Activated CD8-positive, alpha-beta T cell treated with anti-CD3 and anti-CD28 coated beads for 36 hours (primary cell): ENCODE data around the gene POLK. TPM values are rescaled to one million over a fixed set of nuclear protein-coding genes. Genes with fewer than 3 reads are reported as not detected.

ENCODE experiments used
- ATAC-seq: fragments of 200-7000 bp; cut with Tn5 transposase; one replicate; pipeline ENCODE4 v1.10.0; 2021; ENCODE audit warnings: mild to moderate bottlenecking, moderate library complexity
- CTCF ChIA-PET: fragments of 350-600 bp; sonication (Branson Sonifier 250); formaldehyde crosslinking; loops from one replicate; lab custom pipeline; 2021; ENCODE audit warnings: antibody characterized with exemption; lab: Charles Lee
- POLR2A ChIA-PET: fragments of 350-600 bp; sonication (Branson Sonifier 250); formaldehyde crosslinking; loops from one replicate; lab custom pipeline; 2021; ENCODE audit warnings: antibody characterized with exemption; lab: Charles Lee
- DNase-seq: peaks from one replicate; pipeline ENCODE4 v3.0.0-alpha.2; 2020
- H3K27ac Mint-ChIP-seq: one replicate; pipeline ENCODE4 v1.8.0; 2021; ENCODE audit warnings: mild to moderate bottlenecking, mixed read lengths
- H3K27me3 Mint-ChIP-seq: one replicate; pipeline ENCODE4 v1.8.0; 2021; ENCODE audit warnings: mixed read lengths
- H3K36me3 Mint-ChIP-seq: one replicate; pipeline ENCODE4 v1.8.0; 2021; ENCODE audit warnings: low read depth, mixed read lengths
- H3K4me1 Mint-ChIP-seq: one replicate; pipeline ENCODE4 v1.8.0; 2021; ENCODE audit warnings: low read depth, mixed read lengths
- H3K4me3 Mint-ChIP-seq: one replicate; pipeline ENCODE4 v1.8.0; 2021; ENCODE audit warnings: mild to moderate bottlenecking, moderate library complexity, mixed read lengths
- H3K9me3 Mint-ChIP-seq: one replicate; pipeline ENCODE4 v1.8.0; 2021; ENCODE audit warnings: mixed read lengths
- CTCF ChIP-seq: fragments of 200-600 bp; IDR thresholded peaks from one replicate; pipeline ENCODE4 v1.8.0; 2022; ENCODE audit warnings: antibody characterized with exemption, mild to moderate bottlenecking
- intact Hi-C: fragments of 100-400 bp; cut with micrococcal nuclease; formaldehyde crosslinking; loops from one replicate; pipeline ENCODE4 v1.10.0; 2022
- total RNA-seq, 2 experiments: library from RNA; stranded (reverse); gene quantifications; one replicate each; pipeline ENCODE4 v1.2.3, GENCODE V29; 2021

The POLK gene
- total RNA-seq, 2 experiments from 2014 or later: 29.5 to 30.6 TPM

GRCh38 chr5:75584641-75585040, 73.0 kb downstream of the POLK start:
- CTCF ChIA-PET: no interaction called here
- POLR2A ChIA-PET: no interaction called here
- DNase-seq (no peak), ATAC-seq (no peak)
- Mint-ChIP-seq H3K9me3 (no peaks in the 10 kb centered on the region), H3K27ac (no peak overlapping the region), H3K4me1 (no peaks in the 10 kb centered on the region), H3K36me3 (peaks cover 21% of the 10 kb centered on the region), H3K27me3 (no peaks in the 10 kb centered on the region), H3K4me3 (no peak overlapping the region)
- intact Hi-C loops: no loop called here
- TF ChIP-seq CTCF: no peak

GRCh38 chr5:75588666-75589065, 77.0 kb downstream of the POLK start:
- no peak for TF ChIP-seq CTCF
- H3K27ac Mint-ChIP-seq: no peak overlapping the region
- H3K27me3 Mint-ChIP-seq: no peaks in the 10 kb centered on the region
- DNase-seq: no peak
- no peak overlapping the region for H3K4me3 Mint-ChIP-seq
- H3K9me3 Mint-ChIP-seq: no peaks in the 10 kb centered on the region
- intact Hi-C loops: no loop called here
- H3K4me1 Mint-ChIP-seq: no peaks in the 10 kb centered on the region
- CTCF ChIA-PET: no interaction called here
- POLR2A ChIA-PET: no interaction called here
- ATAC-seq: no peak
- H3K36me3 Mint-ChIP-seq: peaks cover 25% of the 10 kb centered on the region

GRCh38 chr5:75600535-75600934, 88.8 kb downstream of the POLK start:
- Mint-ChIP-seq H3K9me3 (no peaks in the 10 kb centered on the region), H3K4me3 (no peak overlapping the region), H3K27me3 (no peaks in the 10 kb centered on the region), H3K36me3 (peaks cover 35% of the 10 kb centered on the region), H3K27ac (no peak overlapping the region), H3K4me1 (peaks cover 14% of the 10 kb centered on the region)
- ATAC-seq (no peak), DNase-seq (no peak)
- no peak for TF ChIP-seq CTCF
- ChIA-PET POLR2A (no interaction called here), CTCF (no interaction called here)
- intact Hi-C loops: no loop called here

GRCh38 chr5:75601567-75601966, 89.9 kb downstream of the POLK start:
- no peak for TF ChIP-seq CTCF
- CTCF ChIA-PET: no interaction called here
- Mint-ChIP-seq H3K36me3 (peaks cover 31% of the 10 kb centered on the region), H3K27me3 (no peaks in the 10 kb centered on the region), H3K4me1 (peaks cover 14% of the 10 kb centered on the region), H3K27ac (no peak overlapping the region), H3K4me3 (no peak overlapping the region), H3K9me3 (no peaks in the 10 kb centered on the region)
- ATAC-seq: no peak
- POLR2A ChIA-PET: no interaction called here
- intact Hi-C loops: no loop called here
- no peak for DNase-seq

GRCh38 chr5:75601996-75602395, 90.3 kb downstream of the POLK start:
- DNase-seq: no peak
- H3K36me3 Mint-ChIP-seq: peaks cover 31% of the 10 kb centered on the region
- no peaks in the 10 kb centered on the region for H3K9me3 Mint-ChIP-seq
- no peaks in the 10 kb centered on the region for H3K27me3 Mint-ChIP-seq
- intact Hi-C loops: no loop called here
- no peak overlapping the region for H3K4me3 Mint-ChIP-seq
- H3K27ac Mint-ChIP-seq: no peak overlapping the region
- no peak for ATAC-seq
- peaks cover 14% of the 10 kb centered on the region for H3K4me1 Mint-ChIP-seq
- ChIA-PET CTCF (no interaction called here), POLR2A (no interaction called here)
- TF ChIP-seq CTCF: no peak
